IPS DF 6.9 (cell line): ENCODE measurements around the gene TRIM6.
"Not testable (repeated sequence)": the region's sequence is repeated elsewhere in the genome, so short reads cannot be mapped to it uniquely, and the experiment has no call there.

Experiments used
- DNase-seq: peaks from one replicate; pipeline ENCODE4 v3.0.0-alpha.2; 2013; ENCODE audit warnings: low read depth, low spot score
- H3K27ac ChIP-seq: one replicate; pipeline ENCODE4 v1.5.1; 2013; ENCODE audit warnings: low read length, control low read depth
- H3K27me3 ChIP-seq: 2 replicates; pipeline ENCODE4 v1.6.1; 2013; ENCODE audit warnings: mild to moderate bottlenecking, low read length; ENCODE audit not compliant: control insufficient read depth, insufficient read depth
- H3K36me3 ChIP-seq: 2 replicates; pipeline ENCODE4 v1.6.1; 2013; ENCODE audit warnings: low read length; ENCODE audit not compliant: control insufficient read depth, insufficient read depth
- H3K4me1 ChIP-seq: 2 replicates; pipeline ENCODE4 v1.6.1; 2013; ENCODE audit warnings: low read length; ENCODE audit not compliant: control insufficient read depth, insufficient read depth
- H3K4me3 ChIP-seq: 2 replicates; pipeline ENCODE4 v1.5.1; 2013; ENCODE audit warnings: mild to moderate bottlenecking, low read length
- H3K9me3 ChIP-seq: 2 replicates; pipeline ENCODE4 v1.6.1; 2013; ENCODE audit warnings: low read length, inconsistent platforms; ENCODE audit not compliant: control insufficient read depth, insufficient read depth
- WGBS: extraction: QIAGEN DNeasy Blood & Tissue Kit; methylation state at CpG from one replicate; pipeline ENCODE4 v1.1.7; 2013; ENCODE audit warnings: mixed read lengths, missing lambda C conversion rate; ENCODE audit not compliant: insufficient read length, insufficient coverage; 5-methylcytosine and 5-hydroxymethylcytosine counted together

The TRIM6 gene

GRCh38 chr11:5624489-5625279 lies 28.2 kb downstream of the TRIM6 start, which contains the start of gene TRIM34:
TSS of gene TRIM34 (plus strand) at chr11:5625001. CDS start at chr11:5632332, 7,331 bp downstream.
- no peaks in the 10 kb centered on the region for H3K9me3 ChIP-seq
- no peaks in the 10 kb centered on the region for H3K27me3 ChIP-seq
- H3K4me1 ChIP-seq: peaks cover 3% of the 10 kb centered on the region; the same call in 1 of the 2 replicates
- H3K36me3 ChIP-seq: no peaks in the 10 kb centered on the region
- H3K27ac ChIP-seq: no peak within 1 kb of the TSS
- H3K4me3 ChIP-seq: no peak within 1 kb of the TSS
- WGBS: no CpG with 5 or more reads among the region's 7 CpGs
- DNase-seq: peak; percentile 29

GRCh38 chr11:5625281-5625680 lies 28.8 kb downstream of the TRIM6 start:
- H3K27me3 ChIP-seq: no peaks in the 10 kb centered on the region
- DNase-seq: no peak
- no peaks in the 10 kb centered on the region for H3K36me3 ChIP-seq
- WGBS: no CpG with 5 or more reads among the region's 4 CpGs
- no peaks in the 10 kb centered on the region for H3K9me3 ChIP-seq
- H3K4me1 ChIP-seq: peaks cover 3% of the 10 kb centered on the region; the same call in 1 of the 2 replicates
- H3K27ac ChIP-seq: no peak overlapping the region
- no peak overlapping the region for H3K4me3 ChIP-seq

GRCh38 chr11:5626196-5626595 lies 29.8 kb downstream of the TRIM6 start:
- 100% methylated on average over 1 of the region's 5 CpGs for WGBS
- H3K27ac ChIP-seq: no peak overlapping the region
- peaks cover 3% of the 10 kb centered on the region; the same call in 1 of the 2 replicates for H3K4me1 ChIP-seq
- H3K36me3 ChIP-seq: no peaks in the 10 kb centered on the region
- no peak overlapping the region for H3K4me3 ChIP-seq
- no peaks in the 10 kb centered on the region for H3K9me3 ChIP-seq
- H3K27me3 ChIP-seq: no peaks in the 10 kb centered on the region
- no peak for DNase-seq

GRCh38 chr11:5631417-5631816 lies 35.0 kb downstream of the TRIM6 start:
- Histone ChIP-seq H3K36me3 (no peaks in the 10 kb centered on the region), H3K9me3 (no peaks in the 10 kb centered on the region), H3K27ac (no peak overlapping the region), H3K27me3 (no peaks in the 10 kb centered on the region), H3K4me3 (no peak overlapping the region), H3K4me1 (no peaks in the 10 kb centered on the region)
- WGBS: no CpG with 5 or more reads among the region's 2 CpGs
- no peak for DNase-seq

GRCh38 chr11:5631969-5632635 lies 35.7 kb downstream of the TRIM6 start:
- H3K4me1 ChIP-seq: no peaks in the 10 kb centered on the region
- no peak for DNase-seq
- H3K4me3 ChIP-seq: no peak overlapping the region
- H3K27me3 ChIP-seq: no peaks in the 10 kb centered on the region
- no peak overlapping the region for H3K27ac ChIP-seq
- H3K36me3 ChIP-seq: no peaks in the 10 kb centered on the region
- H3K9me3 ChIP-seq: no peaks in the 10 kb centered on the region
- WGBS: no CpG with 5 or more reads among the region's 5 CpGs

- Histone ChIP-seq H3K4me1 (no peaks in the 10 kb centered on the region), H3K4me3 (no peak overlapping the region), H3K36me3 (no peaks in the 10 kb centered on the region), H3K27me3 (no peaks in the 10 kb centered on the region), H3K27ac (no peak overlapping the region), H3K9me3 (no peaks in the 10 kb centered on the region)
- DNase-seq: no peak
- no CpG with 5 or more reads among the region's 1 CpG for WGBS
Observed at GRCh38 chr11:5639953-5640352, 43.5 kb downstream of the TRIM6 start.

- Histone ChIP-seq H3K36me3 (no peaks in the 10 kb centered on the region), H3K9me3 (no peaks in the 10 kb centered on the region)
Observed at GRCh38 chr11:5643585-5643984, 47.1 kb downstream of the TRIM6 start.

GRCh38 chr11:5646139-5646538 lies 49.7 kb downstream of the TRIM6 start:
- no peaks in the 10 kb centered on the region for H3K4me1 ChIP-seq
- H3K27ac ChIP-seq: no peak overlapping the region
- WGBS: no CpG with 5 or more reads among the region's 3 CpGs
- no peaks in the 10 kb centered on the region for H3K9me3 ChIP-seq
- H3K27me3 ChIP-seq: no peaks in the 10 kb centered on the region
- no peak overlapping the region for H3K4me3 ChIP-seq
- DNase-seq: no peak
- no peaks in the 10 kb centered on the region for H3K36me3 ChIP-seq

More at GRCh38 chr11:5643585-5643984, 47.1 kb downstream of the TRIM6 start:
- H3K4me3 ChIP-seq: no peak overlapping the region
- H3K4me1 ChIP-seq: no peaks in the 10 kb centered on the region
- H3K27me3 ChIP-seq: no peaks in the 10 kb centered on the region
- no peak for DNase-seq
- H3K27ac ChIP-seq: no peak overlapping the region

GRCh38 chr11:5655474-5655873 lies 59.0 kb downstream of the TRIM6 start:
- H3K4me3 ChIP-seq: no peak overlapping the region
- no peak overlapping the region for H3K27ac ChIP-seq
- no peaks in the 10 kb centered on the region for H3K27me3 ChIP-seq
- no peaks in the 10 kb centered on the region for H3K4me1 ChIP-seq
- no CpG with 5 or more reads among the region's 4 CpGs for WGBS
- DNase-seq: no peak
- no peaks in the 10 kb centered on the region for H3K36me3 ChIP-seq
- no peaks in the 10 kb centered on the region for H3K9me3 ChIP-seq

- H3K27ac ChIP-seq, H3K9me3 ChIP-seq, H3K27me3 ChIP-seq, H3K4me3 ChIP-seq, H3K36me3 ChIP-seq, H3K4me1 ChIP-seq, DNase-seq: not testable (repeated sequence)
- no CpG with 5 or more reads among the region's 2 CpGs for WGBS
Observed at GRCh38 chr11:5656956-5657355, 60.5 kb downstream of the TRIM6 start.
